Activated T-helper 1 cell treated with anti-CD3 and anti-CD28 coated beads, Interleukin-2, amount 50 U/mL, for 16 hours (primary cell): ENCODE measurements around the gene SGSM2.

Experiments used
- DNase-seq, 2 donors: peaks; one replicate each; pipeline ENCODE4 v3.0.0-alpha.2; 2020; ENCODE audit warnings: low read depth in 1 of 2, low spot score in 1 of 2

The SGSM2 gene

DNA sequence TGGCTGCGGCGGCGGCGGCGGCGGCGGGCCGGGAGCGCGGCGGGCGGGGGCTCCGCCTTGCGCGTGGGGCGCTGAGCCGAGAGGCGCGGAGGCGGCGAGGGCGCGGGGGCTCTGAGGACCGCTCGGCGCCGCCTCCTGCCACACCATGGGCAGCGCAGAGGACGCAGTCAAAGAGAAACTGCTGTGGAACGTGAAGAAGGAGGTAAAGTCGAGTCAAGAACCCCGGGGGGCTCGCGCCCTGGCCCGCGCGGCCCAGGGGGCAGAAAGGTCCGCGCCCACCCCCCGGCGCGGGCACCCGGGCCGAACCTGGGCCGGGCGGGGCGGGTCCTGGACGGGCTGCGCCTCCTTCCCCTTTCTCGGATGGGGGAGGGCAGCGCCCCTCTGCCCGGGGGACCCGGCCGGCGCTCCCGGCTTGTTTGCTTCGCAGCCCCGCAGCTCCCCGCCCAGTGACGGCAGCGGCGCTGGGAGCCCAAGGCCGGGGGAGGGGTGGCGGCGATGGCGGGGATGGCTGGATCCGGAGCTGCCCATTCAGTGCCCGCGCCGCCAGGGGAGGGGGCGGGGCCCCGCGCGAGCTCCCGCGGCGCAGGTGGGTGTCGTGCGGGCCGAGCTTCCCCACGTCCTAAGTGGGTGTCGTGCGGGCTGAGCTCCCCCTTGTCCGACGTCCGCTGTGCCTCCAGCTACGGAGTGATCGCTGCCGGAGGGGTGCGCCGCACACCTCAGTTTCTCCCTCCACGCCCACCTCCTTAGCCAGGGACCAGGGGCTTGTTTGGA is 428 bp downstream of the SGSM2 start:
- DNase-seq = peak in 1 of 2 donors; percentile 44

DNA sequence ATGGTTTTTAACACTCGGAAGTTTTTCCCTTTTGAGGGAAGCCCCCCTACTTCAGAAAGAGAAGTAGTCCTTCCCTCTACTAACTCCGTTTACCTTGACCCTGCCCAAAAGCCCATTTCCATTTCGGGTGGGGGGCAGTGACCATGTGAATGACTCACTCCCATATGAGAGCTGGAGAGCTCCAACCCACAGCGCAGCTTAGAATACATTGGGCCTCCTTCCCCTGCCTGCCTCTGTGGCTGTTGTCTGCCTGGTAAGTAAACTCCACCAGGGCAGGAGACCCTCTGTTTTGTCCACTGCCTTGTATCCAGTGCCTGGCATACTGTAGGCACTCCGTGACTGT is 985 bp downstream of the SGSM2 start:
- no peak for DNase-seq

DNA sequence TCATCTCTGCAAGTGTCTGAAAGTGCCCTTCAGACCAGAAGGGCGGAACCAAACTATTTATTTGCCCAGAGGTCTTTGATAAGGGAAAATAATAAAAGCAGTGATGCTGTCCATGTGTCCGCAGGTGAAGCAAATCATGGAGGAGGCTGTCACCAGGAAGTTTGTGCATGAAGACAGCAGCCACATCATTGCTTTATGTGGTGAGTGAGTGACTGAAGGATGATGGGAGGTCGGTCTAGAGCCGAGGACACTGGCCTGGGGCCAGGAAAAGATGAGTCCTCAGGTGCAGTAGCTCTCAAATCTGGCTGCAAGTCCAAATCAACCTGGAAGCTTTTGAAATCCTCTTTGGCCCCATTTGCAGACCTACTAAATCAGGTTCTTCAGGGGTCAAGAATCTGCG is 6.1 kb downstream of the SGSM2 start:
- DNase-seq = no peak

DNA sequence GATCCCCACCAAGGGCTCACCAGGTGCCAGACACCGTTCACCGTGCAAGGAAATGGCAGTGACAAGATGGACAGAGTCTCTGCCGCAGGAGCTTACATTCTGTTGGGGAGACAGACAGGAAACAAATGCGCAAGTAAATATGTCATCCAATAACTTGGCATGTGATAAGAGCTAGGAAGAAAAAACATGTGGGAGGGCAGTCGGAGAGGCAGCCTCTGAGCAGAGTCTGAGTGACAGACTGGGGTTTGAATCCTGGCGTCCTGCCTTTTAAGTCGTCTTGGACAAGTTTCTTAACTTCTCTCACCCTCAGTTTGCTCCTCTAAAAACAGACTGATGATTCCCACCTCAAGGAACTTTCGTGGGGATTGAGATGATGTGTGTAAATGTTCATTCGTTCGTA is 7.2 kb downstream of the SGSM2 start:
- DNase-seq = no peak

DNA sequence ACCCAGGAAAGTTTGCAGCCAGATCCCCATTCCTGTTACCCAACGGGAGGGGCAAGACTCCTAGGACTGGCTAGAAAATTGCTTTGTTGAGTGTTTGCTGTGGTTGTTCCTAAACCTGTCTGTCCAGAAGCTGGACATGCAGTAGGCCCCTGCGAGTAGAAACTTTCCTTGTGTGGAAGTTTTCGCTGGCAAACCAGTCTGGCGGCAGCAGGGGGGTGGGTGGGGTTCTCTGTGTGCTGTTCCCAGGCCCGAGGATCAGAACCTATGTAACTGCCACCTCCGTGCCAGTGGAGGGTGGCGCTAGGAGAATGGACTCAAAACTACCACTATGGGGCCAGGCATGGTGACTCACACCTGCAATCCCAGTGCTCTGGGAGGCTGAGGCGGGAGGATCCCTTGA is 9.2 kb downstream of the SGSM2 start:
- no peak for DNase-seq

DNA sequence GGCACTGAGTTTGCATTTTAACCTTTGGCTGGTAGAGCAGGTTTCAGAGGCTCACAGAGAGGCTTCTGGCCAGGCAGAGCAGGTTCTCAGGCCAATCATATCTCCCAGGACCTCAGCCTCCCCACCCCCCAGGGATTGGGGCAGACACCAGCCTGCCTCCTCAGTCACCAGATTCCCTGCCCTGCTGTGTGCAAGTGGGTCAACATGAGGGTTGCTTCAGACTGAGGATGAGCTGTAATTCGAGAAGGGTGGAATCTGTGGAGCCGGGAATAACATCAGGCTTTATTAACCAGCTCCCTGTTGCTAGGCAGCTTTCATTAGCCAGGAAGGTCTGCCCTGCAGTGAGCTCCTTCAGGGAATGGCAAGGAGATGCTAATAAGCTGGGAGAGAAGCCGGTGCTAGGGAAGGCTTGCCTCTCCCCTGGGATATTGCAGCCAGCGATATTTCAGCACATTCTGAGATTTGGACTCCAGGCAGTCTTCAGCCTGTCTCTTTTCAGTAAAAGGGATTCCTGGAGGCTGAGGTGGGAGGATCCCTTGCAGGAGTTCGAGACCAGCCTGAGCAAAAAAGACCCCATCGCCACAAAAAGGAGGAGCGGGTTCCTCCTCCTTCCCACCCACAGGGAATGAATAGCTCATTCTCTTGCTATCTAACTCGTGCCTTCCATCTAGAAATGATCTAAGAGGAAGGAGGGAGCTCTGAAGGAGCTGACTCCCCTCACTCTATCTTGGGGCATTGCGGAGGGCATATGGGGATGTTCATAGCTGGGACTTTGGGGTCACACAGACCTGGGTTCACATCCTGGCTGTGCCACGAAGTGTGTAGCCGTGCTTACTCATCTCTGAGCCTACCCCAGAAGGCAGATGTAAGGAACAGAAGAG is 10.7 kb downstream of the SGSM2 start:
- DNase-seq = no peak

DNA sequence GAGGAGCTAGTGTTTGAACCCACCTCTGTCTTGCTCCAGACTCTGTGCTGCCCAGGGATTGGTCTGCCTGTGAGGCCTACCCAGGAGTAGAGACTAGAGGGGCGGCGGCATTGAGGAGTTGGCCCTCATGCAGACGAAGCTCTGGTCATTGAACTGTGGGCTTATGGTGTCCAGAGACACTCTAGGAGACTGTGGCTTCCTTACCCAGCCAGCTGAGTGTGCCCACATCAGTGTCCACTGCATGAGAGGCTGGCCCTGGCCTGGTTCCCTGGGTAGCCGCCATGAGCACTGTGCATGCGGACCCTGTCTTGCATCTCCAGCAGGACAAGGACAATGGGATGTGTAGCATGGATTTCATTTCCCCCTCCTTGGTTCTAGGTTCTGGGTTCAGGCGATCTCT is 14.0 kb downstream of the SGSM2 start:
- DNase-seq = no peak

DNA sequence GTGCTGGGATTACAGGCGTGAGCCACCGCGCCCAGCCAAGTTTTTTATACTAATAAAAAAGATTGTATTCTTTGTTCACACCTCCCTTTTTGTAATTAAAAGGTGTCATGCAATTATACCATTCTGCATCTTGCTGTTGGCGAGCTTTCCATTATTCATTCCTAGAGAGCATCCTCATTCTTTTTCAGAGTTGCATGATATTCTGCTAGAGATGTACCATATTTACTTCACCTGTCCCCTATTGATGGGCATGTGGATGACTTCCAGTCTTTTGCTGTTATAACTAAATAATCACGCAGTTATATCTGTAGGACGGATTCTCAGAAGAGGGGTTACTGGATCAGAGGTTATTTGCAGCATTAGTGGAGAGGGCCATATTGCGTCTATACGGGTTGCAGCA is 17.0 kb downstream of the SGSM2 start:
- no peak for DNase-seq

DNA sequence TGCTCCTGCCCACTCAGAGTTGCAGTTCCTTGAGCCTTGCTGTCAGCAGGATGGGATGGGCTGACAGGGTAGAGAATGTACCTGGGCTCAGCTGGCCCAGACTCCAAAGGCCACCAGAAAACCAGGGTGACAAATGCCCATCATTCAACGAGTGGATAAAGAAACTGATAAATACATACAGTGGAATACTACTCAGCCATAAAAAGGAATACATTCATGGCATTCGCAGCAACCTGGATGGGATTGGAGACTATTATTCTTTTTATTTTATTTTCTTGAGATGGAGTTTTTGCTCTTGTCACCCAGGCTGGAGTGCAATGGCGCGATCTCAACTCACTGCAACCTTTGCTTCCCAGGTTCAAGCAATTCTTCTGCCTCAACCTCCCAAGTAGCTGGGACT is 19.9 kb downstream of the SGSM2 start:
- no peak for DNase-seq

DNA sequence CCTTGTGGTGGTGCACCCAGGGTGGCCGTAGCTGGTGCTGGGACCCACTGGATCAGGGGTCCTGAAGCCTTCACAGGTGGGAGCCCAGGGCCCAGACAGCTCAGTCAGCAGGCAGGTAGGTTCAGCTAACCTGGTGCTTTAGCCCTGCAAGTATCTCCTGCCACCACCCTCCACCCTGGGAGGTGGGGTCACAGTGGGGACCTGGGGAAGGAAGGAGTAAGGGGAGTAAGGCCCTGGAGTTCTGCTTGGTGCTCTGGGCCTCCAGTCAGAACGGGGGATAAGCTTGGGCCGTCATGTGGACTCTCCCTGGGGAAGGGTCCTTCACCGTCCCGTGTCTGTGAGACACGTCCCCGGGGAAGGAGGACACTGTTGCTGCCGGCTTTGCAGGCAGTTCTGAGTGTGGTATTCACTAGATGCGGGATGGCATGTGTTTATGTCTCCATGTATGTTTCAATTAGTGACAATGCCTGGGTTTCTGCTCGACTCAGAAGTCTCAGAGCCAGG is 20.7 kb downstream of the SGSM2 start:
- DNase-seq = no peak

DNA sequence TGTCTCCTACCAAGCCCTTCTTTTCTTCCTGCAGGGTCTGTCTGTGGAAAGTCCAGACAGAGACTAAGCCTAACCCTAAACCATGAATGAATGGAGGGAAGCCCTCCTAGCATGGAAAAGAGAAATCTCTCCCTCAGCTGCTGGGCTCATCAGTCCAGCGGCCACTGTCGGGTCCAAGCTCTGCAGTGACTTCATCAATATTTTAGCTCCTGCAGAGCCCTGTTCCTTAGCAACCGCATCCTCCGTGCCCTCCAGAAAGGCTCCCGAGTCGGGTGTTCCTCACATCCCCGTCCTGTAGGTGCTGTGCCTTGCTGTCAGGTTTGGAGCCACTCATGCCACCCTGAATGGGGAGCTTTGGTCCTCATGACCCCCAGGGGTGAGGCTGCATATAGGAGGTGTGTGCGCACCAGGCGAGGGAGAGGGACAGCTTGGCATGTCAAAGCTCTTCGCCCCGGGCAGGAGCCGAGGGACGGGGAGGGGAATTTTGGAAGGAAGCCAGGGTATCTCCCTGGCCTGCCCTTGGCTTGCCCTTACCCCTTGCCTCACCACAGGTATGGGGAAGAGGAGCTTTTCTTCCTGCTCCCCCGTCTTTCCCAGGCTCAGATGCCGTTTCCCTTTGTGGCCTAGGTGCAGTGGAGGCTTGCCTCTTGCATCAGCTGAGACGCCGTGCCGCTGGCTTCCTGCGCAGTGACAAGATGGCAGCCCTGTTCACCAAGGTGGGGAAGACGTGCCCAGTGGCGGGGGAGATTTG is 23.9 kb downstream of the SGSM2 start:
- no peak for DNase-seq

DNA sequence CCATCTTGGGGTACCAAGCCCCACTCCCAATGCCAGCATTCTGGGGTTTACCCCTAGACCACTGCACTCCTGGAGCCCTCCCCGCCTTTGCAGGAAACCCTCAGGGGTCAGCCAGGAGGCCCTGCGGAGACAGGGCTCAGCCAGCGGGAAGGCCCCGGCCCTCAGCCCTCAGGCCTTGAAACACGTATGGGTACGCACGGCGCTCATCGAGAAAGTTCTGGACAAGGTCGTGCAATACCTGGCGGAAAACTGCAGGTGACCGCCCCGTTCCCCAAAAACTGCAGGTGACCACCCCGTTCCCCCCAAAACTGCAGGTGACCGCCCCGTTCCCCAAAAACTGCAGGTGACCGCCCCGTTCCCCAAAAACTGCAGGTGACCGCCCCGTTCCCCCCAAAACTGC is 24.7 kb downstream of the SGSM2 start:
- DNase-seq = no peak

DNA sequence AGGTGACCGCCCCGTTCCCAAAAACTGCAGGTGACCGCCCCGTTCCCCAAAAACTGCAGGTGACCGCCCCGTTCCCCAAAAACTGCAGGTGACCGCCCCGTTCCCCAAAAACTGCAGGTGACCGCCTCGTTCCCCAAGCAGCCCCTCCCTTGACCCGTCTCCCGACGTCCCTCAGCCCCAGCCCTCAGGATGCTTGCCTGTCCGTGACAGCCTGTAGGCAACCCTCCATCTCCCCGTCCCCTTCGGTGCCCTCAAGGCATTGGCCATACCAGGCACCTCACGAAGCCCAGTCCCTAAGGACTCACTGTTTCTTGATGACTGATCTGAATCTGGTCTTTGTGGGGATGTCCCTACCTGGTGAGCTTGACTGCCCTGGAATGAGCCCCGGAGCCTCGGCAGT is 25.1 kb downstream of the SGSM2 start:
- DNase-seq = no peak

DNA sequence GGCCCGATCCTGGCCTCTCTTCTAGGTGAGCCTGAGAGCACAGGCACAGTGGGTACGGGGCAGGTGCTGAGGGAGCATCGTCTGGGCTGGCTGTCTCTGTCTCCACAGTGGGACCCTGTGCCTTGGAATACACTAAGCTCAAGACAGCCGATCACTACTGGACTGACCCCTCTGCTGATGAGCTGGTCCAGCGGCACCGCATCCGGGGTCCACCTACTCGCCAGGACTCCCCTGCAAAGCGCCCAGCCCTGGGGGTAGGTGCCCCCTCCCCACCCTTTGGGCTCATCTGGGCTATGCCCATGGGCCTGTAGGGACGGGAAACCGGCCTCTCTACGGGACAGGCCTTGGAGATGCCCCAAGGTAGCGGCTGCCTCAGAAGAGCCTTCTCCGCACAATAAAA is 25.6 kb downstream of the SGSM2 start:
- DNase-seq = no peak

DNA sequence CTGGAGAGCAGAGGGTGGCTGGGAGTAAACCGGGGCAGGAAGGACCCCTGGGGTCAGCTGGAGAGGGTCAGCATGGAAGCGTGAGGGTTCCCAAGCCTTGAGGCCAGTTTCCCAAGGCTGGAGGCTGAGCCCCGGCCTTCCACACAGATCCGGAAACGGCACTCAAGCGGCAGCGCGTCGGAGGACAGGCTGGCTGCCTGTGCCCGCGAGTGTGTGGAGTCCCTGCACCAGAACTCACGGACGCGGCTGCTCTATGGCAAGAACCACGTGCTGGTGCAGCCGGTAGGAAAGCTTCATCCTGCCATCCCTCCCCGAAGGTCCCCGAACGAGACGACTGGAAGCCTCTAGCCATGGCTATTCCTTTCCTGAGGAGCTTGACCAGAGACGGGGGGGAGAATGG is 26.0 kb downstream of the SGSM2 start:
- no peak for DNase-seq

DNA sequence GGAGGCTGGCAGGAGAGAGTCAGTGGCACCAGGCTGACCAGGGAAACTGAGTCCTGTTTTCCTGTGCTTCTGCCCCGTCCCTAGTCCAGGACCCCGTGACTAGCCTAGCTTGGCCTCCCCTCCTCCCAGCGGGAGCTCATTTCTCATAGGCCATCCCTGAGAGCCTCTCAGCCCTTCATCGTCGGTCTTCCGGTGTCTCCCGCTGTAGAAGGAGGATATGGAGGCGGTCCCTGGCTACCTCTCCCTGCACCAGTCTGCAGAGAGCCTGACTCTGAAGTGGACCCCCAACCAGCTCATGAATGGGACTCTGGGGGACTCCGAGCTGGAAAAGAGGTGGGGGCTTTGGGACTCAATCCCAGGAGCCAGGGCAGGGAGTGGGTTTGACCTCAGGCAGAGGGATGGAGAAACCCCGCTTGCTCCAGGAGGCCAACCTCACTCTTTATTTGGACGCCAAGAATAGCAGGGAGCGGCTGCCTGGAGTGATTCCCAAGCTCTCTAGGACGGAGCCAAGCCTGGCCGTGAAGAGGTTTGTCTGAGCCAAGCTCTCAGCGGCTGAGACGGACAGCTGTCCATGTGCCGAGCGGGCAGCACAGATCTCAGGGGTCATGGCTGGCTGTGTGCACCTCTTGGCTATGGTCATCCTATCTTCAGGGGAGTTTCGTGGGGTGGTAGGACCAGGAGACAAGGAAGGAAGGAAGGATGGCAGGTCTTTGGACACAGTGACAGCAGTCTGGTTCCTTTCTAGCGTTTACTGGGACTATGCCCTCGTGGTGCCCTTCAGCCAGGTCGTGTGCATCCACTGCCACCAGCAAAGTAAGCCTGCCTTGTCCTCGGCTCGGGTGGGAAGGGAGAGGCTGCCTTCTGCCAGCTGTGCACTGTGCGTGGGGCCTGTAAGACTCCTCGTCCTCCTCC is 26.8 kb downstream of the SGSM2 start:
- no peak for DNase-seq

DNA sequence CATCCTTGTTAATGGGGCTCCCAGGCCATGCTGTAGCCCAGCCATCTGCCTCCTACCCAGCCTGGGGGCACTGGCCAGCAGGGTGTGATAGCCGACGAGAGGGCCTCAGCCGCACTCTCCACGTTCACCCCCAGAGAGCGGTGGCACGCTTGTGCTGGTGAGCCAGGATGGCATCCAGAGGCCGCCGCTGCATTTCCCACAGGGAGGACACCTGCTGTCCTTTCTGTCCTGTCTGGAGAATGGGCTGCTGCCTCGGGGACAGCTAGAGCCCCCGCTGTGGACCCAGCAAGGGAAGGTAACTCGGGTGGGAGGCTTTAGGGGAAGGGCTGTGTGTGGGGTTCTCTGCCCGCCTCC is 27.4 kb downstream of the SGSM2 start:
- no peak for DNase-seq

DNA sequence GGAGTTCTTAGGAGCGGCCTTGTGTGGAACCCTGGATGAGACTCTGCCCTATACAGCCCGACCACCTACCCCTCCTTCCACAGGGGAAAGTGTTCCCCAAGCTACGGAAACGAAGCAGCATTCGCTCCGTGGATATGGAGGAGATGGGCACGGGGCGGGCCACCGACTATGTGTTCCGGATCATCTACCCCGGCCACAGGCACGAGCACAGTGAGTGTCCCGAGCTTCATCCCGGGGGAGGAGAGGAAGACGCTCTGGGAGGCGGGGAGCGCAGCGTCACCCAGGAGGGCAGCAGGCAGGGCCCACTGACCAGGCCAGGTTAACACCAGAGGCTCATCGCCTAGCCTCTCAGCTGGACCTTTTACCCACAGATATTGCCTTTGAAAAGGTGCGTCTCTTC is 27.8 kb downstream of the SGSM2 start:
- no peak for DNase-seq

DNA sequence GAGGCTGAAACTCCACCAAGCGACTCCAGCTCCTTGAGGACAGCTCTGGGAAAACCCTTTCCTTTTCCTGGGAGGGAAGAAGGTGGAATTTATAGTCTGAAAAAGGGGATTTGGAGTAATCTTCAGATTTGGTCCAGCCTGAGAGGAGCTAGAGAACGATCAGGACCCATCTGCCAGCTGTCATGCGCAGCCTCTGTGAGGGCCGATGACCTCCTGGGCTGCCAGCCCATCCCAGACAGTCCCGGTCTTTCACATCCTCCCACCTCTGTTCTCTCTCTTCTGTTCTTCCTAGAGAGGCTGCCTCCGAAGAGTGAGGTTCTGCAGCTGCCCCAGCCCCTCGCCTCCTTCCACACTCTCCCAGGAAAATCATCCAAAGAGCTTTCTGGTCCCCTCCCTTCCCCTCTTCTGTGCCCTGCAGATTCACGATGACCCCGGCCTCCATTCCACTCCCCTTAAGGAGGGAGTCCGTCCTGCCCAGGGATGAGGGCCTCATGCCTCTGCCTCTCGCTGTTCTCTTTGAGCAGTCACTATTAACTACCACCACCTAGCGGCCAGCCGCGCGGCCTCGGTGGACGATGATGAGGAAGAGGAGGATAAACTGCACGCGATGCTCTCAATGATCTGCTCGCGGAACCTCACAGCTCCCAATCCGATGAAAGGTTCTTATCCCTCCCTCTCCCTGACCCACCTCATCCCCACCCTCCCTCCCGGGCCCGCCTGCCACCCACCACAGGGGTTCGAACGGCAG is 29.6 kb downstream of the SGSM2 start:
- no peak for DNase-seq

DNA sequence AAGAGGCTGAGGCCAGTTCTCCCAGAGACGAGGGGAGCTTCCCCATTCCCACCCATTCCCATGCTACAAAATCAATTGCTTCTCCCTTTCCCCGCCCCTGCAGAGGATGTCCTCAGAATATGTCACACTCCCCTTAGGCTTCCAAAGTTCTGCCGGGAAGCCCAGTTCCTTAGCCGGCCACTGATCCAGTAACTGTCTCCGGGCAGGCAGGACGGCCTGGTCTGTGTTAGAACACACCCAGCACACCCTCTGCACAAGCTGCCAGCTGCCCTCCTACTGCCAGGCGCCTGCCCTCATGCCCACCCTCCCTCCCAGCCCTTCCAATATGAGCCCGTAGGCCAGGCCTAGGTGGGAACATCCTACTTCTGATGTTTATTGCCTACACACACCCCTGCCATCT is 31.1 kb downstream of the SGSM2 start:
- DNase-seq = no peak
